A549 (cell line): ENCODE data around the gene TEX52.

Experiments
- BHLHE40 ChIP-seq: IDR thresholded peaks from 2 replicates; pipeline ENCODE4 v1.6.1; 2012; ENCODE audit warnings: low read depth, low read length, inconsistent platforms
- CHD4 ChIP-seq: fragments of 200-600 bp; sonication (generic); IDR thresholded peaks from 2 replicates; pipeline ENCODE4 v1.6.1; 2016; ENCODE audit warnings: antibody characterized with exemption, mild to moderate bottlenecking, borderline replicate concordance
- CTCF ChIP-seq: fragments of >200 bp; sonication (Bioruptor Twin); formaldehyde crosslinking; IDR thresholded peaks from 3 replicates; pipeline ENCODE4 v1.5.1; 2016
- ESRRA ChIP-seq: fragments of 150-350 bp; IDR thresholded peaks from 2 replicates; pipeline ENCODE4 v1.6.1; 2014; ENCODE audit warnings: mild to moderate bottlenecking, low read length, borderline replicate concordance
- HDAC2 ChIP-seq: fragments of 200-600 bp; sonication (generic); IDR thresholded peaks from 2 replicates; pipeline ENCODE4 v1.6.1; 2016
- KDM1A ChIP-seq: fragments of 200-600 bp; sonication (generic); IDR thresholded peaks from 2 replicates; pipeline ENCODE4 v1.6.1; 2016; ENCODE audit warnings: low read depth, mild to moderate bottlenecking
- MAFK ChIP-seq: fragments of 450-650 bp; IDR thresholded peaks from 2 replicates; pipeline ENCODE4 v1.6.1; 2014; ENCODE audit not compliant: partially characterized antibody
- NFE2L2 ChIP-seq: fragments of 150-350 bp; conservative IDR thresholded peaks from 2 replicates; pipeline ENCODE4 v1.6.1; 2014; ENCODE audit warnings: low read length
- NPAS2 ChIP-seq: fragments of 250-450 bp; sonication (Bioruptor Pico); IDR thresholded peaks from 2 replicates; pipeline ENCODE4 v1.8.0; 2022; ENCODE audit warnings: mild to moderate bottlenecking, moderate library complexity, borderline replicate concordance
- POLR2A ChIP-seq: IDR thresholded peaks from 2 replicates; pipeline ENCODE4 v1.6.1; 2012; ENCODE audit warnings: mild to moderate bottlenecking, low read length

DNA sequence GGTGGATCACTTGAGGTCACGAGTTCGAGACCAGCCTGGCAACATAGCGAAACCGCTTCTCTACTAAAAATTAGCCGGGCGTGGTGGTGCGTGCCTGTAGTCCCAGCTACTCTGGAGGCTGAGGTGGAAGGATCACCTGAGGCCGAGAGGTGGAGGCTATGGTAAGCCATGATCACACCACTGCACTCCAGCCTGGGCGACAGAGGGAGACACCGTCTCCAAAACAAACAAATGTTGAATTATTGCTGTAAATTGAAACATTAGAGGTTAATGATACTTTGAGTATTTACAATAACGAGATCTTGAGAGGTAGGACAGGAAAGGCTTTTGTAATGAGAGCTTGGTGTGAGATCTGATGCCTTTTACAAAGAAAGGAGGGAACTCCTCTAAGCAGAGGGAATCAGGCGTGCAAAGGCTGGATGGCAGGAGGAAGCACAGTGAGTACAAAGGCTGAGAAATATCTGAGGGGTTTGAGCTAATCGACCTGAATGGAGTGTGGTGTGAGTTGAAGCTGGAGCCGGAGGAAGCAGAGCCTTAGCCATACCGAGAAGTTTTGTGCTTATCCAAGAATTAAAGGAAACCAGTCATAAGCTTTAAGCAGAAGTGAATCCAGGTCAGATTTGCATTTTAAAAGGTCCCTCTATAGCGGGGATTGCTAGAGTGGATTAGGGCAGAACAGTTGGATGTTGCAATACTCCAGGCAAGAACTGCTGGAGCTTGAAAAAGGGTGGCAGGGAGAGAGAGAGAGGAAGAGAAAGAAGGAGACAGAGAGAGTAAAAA, 21.3 kb upstream of the TEX52 start:
- TF ChIP-seq POLR2A, result no peak
- TF ChIP-seq NFE2L2, result no peak
- no peak for TF ChIP-seq CTCF
- TF ChIP-seq ESRRA, result no peak
- TF ChIP-seq CHD4, result no peak; the same call in 1 of the 2 replicates
- TF ChIP-seq NPAS2 (CRISPR knock-in tag), result no peak
- no peak; the same call in 1 of the 2 replicates for TF ChIP-seq KDM1A
- TF ChIP-seq HDAC2, result no peak
- no peak for TF ChIP-seq MAFK
- no peak for TF ChIP-seq BHLHE40
